NCI-H1417 (cell line): ENCODE results near the gene TIAM2.
"Not testable (repeated sequence)": the region's sequence is repeated elsewhere in the genome, so short reads cannot be mapped to it uniquely, and the experiment has no call there.

ENCODE experiments used
- DNase-seq, 3 experiments: peaks; one replicate each; lab custom pipeline; 2025; lab: John Stamatoyannopoulos, UW

The TIAM2 gene

DNA sequence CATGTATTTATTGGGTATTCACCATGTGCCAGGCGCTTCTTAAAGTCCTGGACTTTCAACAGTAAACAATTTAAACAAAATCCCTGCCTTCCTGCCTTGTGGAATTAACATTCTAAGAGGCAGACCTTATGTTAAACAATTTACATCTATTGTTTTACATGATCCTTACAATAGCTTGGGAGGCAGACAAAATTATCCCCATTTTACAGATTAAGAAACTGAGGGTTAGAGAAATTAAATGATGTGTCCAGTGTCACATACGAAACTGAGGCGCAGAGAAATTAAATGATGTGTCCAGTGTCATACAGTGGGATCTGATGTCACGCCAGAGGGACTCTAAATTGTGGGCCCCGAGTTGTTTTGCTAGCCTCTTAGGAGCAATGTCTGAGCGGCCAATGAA lies 105.5 kb downstream of the TIAM2 start:
- DNase-seq = no peak

DNA sequence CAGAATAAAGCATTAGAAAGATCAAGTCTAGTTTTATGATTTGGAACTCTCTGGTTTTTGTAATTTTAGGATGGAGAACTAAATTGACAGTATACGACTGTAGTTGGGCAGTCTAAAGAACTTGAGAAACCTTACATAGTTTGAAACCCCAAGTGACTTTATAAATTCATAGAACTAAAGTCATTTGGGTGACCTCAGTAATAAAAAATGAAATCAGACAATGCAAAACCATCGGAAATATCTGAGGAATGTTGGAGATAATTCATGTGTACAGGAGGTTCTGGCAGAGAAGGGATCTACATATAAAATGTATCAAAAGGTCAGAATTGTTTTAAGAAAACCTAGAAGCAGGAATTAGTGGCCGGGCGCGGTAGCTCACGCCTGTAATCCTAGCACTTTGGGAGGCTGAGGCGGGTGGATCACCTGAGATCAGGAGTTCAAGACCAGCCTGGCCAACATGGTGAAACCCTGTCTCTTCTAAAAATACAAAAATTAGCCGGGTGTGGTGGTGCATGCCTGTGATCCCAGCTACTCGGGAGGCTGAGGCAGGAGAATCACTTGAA lies 108.0 kb downstream of the TIAM2 start:
- not testable (repeated sequence) for DNase-seq

DNA sequence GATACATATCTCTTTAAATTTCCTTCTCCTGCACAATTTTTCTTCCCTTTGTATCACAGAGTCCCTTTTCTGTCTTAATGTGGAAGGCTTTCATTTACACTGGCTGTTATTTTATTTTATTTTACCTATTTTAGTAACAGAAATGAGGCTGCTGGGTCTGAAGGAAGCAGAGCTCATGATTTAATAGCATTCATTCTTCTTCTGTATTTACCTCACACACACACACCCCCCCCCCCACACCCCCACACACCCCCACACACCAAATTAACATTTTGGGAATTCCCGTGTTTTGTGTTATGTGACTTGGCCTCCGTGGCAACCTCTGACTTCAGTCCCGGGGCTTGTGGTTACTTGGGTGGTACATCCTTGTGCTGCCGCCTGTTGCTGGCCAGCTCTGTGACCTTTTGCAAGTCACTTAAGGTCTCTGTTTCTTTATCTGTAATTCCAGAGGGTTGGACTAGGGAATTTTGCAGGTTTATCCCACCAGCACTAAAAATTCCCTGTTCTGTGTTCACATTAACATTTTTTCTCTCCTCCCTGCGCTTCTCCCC lies 108.8 kb downstream of the TIAM2 start:
- no peak for DNase-seq

- DNase-seq = peak in 1 of 3 experiments; percentile 45
Measured at GRCh38 chr6:155106456-155107115, 111.5 kb downstream of the TIAM2 start.

DNA sequence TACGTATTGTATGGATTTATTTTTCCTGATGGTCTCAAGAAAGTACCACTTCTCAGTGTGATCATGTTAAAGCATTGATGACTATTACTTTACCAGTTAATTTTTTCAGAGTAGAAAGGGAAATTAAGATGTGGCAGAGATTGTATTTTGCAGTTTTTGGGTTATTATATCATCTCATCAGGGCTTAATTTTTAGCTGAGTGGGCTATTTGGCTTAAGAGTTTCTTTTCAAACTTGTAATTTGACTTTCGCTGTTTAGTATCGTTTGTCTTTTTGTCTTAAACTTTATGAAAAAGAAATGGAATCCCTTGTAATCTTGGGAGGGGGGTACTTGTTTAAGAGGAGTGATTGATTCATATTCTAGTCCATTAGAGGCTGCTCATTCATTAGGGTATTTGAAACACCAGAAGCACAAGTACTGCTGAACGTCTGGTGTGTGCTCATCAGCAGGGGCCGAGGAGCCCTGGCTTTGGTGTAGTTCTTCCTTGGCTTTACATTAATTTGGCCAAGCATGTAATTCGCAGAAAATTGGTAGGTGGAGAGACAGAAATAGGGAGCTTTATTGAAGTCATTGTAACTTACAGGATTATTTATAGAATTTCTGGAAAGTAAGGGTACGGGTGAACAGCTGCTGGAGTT lies 112.4 kb downstream of the TIAM2 start:
- peak in 1 of 3 experiments; percentile 63 for DNase-seq

- DNase-seq = no peak
Measured at GRCh38 chr6:155108070-155108820, 113.1 kb downstream of the TIAM2 start.

DNA sequence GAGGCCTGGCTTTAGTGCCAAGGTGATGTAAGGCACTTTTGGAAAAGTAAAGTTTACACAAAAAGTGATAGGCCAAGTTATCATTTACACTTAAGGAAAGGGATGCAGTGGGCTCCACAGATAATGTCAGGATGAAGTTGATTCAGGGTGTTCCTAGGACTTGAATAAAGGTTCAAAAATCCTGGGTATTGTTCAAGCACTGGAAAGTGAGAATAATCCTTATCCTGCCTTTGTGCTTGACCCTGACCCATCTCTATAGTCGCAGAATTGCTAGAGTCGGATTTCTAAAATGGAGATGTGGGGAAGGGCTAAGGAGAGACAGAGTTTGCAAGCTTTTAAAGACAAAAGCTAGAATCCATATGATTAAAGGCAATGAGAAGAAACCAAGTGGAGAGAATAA lies 115.6 kb downstream of the TIAM2 start:
- DNase-seq = no peak

GRCh38 chr6:155112757-155113156 lies 117.6 kb downstream of the TIAM2 start:
- no peak for DNase-seq

GRCh38 chr6:155115893-155116570 lies 120.9 kb downstream of the TIAM2 start:
- DNase-seq = no peak

- no peak for DNase-seq
Measured at GRCh38 chr6:155116571-155116910, 121.4 kb downstream of the TIAM2 start.

GRCh38 chr6:155117256-155117655 lies 122.1 kb downstream of the TIAM2 start:
- DNase-seq = no peak

DNA sequence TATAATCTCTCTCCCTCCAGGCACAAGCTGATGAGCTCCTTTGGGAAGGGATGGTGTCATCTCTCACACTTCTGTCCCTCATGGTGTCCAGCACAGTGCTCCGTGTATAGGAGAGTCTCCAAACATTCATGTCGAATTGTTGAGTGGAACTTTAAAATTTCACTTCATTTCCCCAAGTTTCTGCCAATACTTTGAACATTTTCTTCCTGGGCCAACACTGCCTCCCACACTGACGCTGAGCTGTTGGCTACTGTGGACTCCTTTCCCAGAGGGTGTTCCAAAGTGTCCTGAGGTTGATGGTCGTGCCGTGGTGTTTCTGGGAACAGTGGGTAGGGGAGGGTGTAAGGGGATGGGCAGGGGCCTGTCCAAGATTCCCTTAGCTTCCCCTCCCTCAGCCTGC lies 122.7 kb downstream of the TIAM2 start:
- no peak for DNase-seq

DNA sequence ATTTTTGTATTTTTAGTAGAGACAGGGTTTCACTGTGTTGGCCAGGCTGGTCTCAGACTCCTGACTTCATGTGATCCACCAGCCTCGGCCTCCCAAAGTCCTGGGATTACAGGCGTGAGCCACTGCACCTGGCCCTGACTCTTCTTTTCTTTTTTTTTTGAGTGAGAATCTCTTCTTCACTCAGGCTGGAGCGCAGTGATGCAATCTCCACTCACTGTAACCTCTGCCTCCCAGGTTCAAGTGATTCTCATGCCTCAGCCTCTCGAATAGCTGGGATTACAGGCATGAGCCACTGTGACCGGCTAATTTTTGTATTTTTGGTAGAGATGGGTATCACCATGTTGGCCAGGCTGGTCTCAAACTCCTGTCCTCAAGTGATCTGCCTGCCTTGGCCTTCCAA lies 124.1 kb downstream of the TIAM2 start:
- not testable (repeated sequence) for DNase-seq

GRCh38 chr6:155120034-155120433 lies 124.9 kb downstream of the TIAM2 start:
- peak in 1 of 3 experiments; percentile 39 for DNase-seq

- no peak for DNase-seq
Measured at GRCh38 chr6:155121294-155121693, 126.2 kb downstream of the TIAM2 start.

- no peak for DNase-seq
Measured at GRCh38 chr6:155121699-155122098, 126.6 kb downstream of the TIAM2 start.

DNA sequence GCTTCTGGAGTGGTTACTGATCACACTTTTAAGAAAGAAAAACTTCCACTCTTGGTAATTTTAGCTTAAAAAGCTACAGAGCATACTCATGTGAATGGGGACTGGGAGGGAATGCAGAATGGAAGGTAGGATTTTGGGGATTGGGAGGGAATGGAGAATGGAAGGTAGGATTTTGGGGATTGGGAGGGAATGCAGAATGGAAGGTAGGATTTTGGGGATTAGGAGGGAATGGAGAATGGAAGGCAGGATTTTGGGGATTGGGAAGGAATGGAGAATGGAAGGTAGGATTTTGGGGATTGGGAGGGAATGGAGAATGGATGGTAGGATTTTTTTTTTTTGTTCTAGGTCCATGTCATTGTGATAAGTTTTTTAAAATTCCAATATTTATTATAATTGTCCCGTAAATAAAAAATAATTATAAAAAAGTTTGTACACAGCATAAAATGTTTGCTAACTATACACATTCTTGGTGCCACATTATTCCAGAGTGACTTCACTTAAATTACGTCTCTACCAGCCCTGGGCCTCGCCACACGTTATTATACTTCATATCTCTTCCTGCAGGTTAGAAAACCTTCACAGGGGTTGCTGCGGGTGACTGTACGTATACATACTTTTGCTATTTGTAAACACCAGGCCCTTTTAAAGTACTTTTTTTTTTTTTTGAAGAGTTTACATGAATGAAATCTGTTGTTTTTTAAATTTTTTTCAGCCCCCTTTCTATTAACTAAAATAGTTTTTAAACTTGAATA lies 127.3 kb downstream of the TIAM2 start:
- DNase-seq = no peak

GRCh38 chr6:155123520-155123919 lies 128.4 kb downstream of the TIAM2 start:
- DNase-seq = no peak

DNA sequence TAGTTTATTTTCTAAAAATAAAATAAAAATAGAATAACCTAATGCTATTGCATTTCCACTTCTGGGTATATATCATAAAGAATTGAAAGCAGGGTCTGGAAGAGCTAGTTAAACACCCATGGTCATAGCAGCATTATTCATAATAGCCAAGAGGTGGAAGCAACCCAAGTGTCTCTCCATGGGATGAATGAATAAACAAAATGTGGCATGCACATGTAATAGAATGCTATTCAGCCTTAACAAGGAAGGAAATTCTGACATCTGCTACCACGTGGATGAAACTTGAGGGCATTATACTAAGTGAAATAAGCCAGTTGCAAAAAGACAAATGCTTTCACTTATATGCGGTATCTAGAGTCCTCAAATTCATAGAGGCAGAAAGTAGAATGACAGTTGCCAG lies 130.8 kb downstream of the TIAM2 start:
- no peak for DNase-seq

DNA sequence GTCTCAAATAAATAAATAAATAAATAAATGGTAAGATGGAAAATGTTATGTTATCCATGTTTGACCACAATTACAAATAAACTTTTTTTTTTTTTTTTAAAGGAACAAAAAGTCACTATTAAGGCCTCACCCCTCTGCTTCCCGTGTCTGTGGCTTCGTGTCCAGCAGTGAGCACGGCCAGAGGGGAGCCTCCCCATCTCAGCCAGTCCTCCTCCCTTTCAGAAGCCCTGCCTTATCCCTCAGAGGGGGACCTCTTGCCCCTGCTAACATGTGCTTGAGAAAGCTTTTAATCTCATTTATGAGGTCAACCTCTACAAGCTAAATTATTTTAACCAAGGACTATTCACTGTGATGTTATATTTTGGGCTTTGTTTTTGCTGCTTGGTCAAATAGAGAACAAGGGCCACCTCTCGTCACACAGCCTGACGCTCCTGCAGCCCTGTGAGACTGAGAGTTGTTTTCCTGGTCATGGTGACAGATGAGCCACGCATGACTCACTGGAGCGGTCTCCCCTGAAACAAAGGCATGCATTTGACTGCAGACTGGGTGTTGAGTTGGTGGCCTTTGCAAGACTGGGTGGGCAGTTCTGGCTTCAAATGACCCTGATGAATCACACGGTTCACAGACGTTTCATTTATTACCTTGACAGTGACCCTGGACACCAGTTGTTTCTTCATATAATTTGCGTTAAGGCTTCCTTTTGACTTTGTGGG lies 131.8 kb downstream of the TIAM2 start:
- no peak for DNase-seq

GRCh38 chr6:155128977-155129376 lies 133.9 kb downstream of the TIAM2 start:
- no peak for DNase-seq
